Spleen (tissue), 7 donors: ENCODE measurements around the gene LIPI.

Experiments
- CTCF ChIP-seq, 11 experiments: fragments of 200-600 bp in 7 of 11; fragments of 450-650 bp in 4 of 11; sonication (generic) in 4 of 11; IDR thresholded peaks in 8 of 11; conservative IDR thresholded peaks in 3 of 11; 1 replicate in 7 of 11; 2 replicates in 4 of 11; pipeline versions ENCODE4 v1.4.0 to v1.8.0; 2016 to 2021; ENCODE audit warnings: antibody characterized with exemption in 11 of 11, inconsistent platforms in 4 of 11, mild to moderate bottlenecking in 1 of 11
- POLR2A ChIP-seq, 3 donors: fragments of 450-650 bp; IDR thresholded peaks; one replicate each; pipeline ENCODE4 v1.5.1; 2017; ENCODE audit warnings: antibody characterized with exemption in 3 of 3, mild to moderate bottlenecking in 1 of 3
- POLR2AphosphoS5 ChIP-seq, 3 donors: sonication (generic); formaldehyde crosslinking; IDR thresholded peaks; one replicate each; pipeline ENCODE4 v1.5.1; 2017; ENCODE audit warnings: antibody characterized with exemption in 3 of 3
- donor health status: DM: no; HTN: no; CAD: no; lungs with moderate emphysema.
- donor health status: DM: no; HTN: no; CAD: no.
- donor health status: DM: no; HTN: no; CAD: no.

GRCh38 chr21:14070049-14070893 lies 140.5 kb downstream of the LIPI start:
- TF ChIP-seq CTCF (IDR thresholded peaks at IDR 0.05 in 8 of 11, conservative IDR thresholded peaks at IDR 0.05 in 3 of 11) = no peak
- TF ChIP-seq POLR2A (IDR thresholded peaks at IDR 0.05) = no peak
- no peak for TF ChIP-seq POLR2AphosphoS5 (IDR thresholded peaks at IDR 0.05)
